B cell (primary cell): Measurements from ENCODE around the gene UBAP1L. TPM values are rescaled to one million over a fixed set of nuclear protein-coding genes. Genes with fewer than 3 reads are reported as not detected.

ENCODE experiments used
- ATAC-seq: fragments of 200-7000 bp; cut with Tn5 transposase; one replicate; pipeline ENCODE4 v1.10.0; 2021; ENCODE audit warnings: low read depth, mild to moderate bottlenecking, moderate number of reproducible peaks, moderate library complexity
- CTCF ChIA-PET: fragments of 350-600 bp; sonication (Branson Sonifier 250); formaldehyde crosslinking; loops from one replicate; lab custom pipeline; 2021; ENCODE audit warnings: antibody characterized with exemption, inconsistent platforms; lab: Charles Lee
- POLR2A ChIA-PET: fragments of 350-600 bp; sonication (Branson Sonifier 250); formaldehyde crosslinking; loops from one replicate; lab custom pipeline; 2021; ENCODE audit warnings: antibody characterized with exemption; lab: Charles Lee
- DNase-seq: peaks from one replicate; pipeline ENCODE4 v3.0.0; 2013
- H2AFZ ChIP-seq: 2 replicates; pipeline ENCODE4 v1.6.1; 2012; ENCODE audit warnings: mild to moderate bottlenecking, low read depth, low read length; ENCODE audit not compliant: insufficient read depth, poor library complexity, severe bottlenecking
- H3K27ac ChIP-seq, 2 donors: 1 replicate in 1 of 2; 2 replicates in 1 of 2; pipeline ENCODE4 v1.5.1; 2012 to 2013; ENCODE audit warnings: low read length in 2 of 2, mild to moderate bottlenecking in 2 of 2, moderate library complexity in 1 of 2
- H3K27me3 ChIP-seq, 4 experiments: fragments of 200-600 bp in 1 of 4; sonication (generic) in 1 of 4; replicated peaks in 1 of 4; 1 replicate in 2 of 4; 2 replicates in 2 of 4; pipeline versions ENCODE4 v1.6.1 to v1.7.0; 2013 to 2016; ENCODE audit warnings: low read length in 3 of 4, mild to moderate bottlenecking in 2 of 4, mixed read lengths in 1 of 4, moderate library complexity in 1 of 4; ENCODE audit not compliant: insufficient read depth in 4 of 4, control insufficient read depth in 3 of 4; ENCODE audit errors: control extremely low read depth in 1 of 4
- H3K36me3 ChIP-seq, 2 experiments: replicated peaks in 1 of 2; 1 replicate in 1 of 2; 2 replicates in 1 of 2; pipeline versions ENCODE4 v1.6.1 to v1.7.1; 2013; ENCODE audit warnings: low read length in 1 of 2; ENCODE audit not compliant: insufficient read depth in 2 of 2, control insufficient read depth in 1 of 2; ENCODE audit errors: control extremely low read depth in 1 of 2, extremely low read depth in 1 of 2
- H3K4me1 ChIP-seq, 2 donors: fragments of 200-600 bp in 1 of 2; sonication (generic) in 1 of 2; 1 replicate in 1 of 2; 2 replicates in 1 of 2; pipeline versions ENCODE4 v1.5.1 to v1.6.1; 2013 to 2017; ENCODE audit warnings: low read length in 2 of 2; ENCODE audit not compliant: control insufficient read depth in 2 of 2, insufficient read depth in 2 of 2
- H3K4me2 ChIP-seq: replicated peaks from 2 replicates; pipeline ENCODE3; 2012; ENCODE audit warnings: mild to moderate bottlenecking, low read depth, low read length; ENCODE audit not compliant: poor library complexity, severe bottlenecking
- H3K4me3 ChIP-seq, 5 experiments: fragments of 200-600 bp in 1 of 5; sonication (generic) in 1 of 5; 1 replicate in 3 of 5; 2 replicates in 2 of 5; pipeline versions ENCODE4 v1.5.1 to v1.7.0; 2011 to 2016; ENCODE audit warnings: low read length in 4 of 5, mild to moderate bottlenecking in 4 of 5, low read depth in 2 of 5, control low read depth in 1 of 5, moderate library complexity in 1 of 5; ENCODE audit not compliant: insufficient read depth in 1 of 5; ENCODE audit errors: control extremely low read depth in 1 of 5, extremely low read depth in 1 of 5
- H3K79me2 ChIP-seq: fragments of 200-600 bp; sonication (generic); one replicate; pipeline ENCODE4 v1.6.0; 2016; ENCODE audit warnings: low read length; ENCODE audit not compliant: control insufficient read depth, insufficient read depth
- H3K9ac ChIP-seq: fragments of 200-600 bp; sonication (generic); 2 replicates; pipeline ENCODE4 v1.6.1; 2017; ENCODE audit warnings: mild to moderate bottlenecking, low read length, moderate library complexity
- H3K9me3 ChIP-seq, 3 donors: one replicate each; pipeline versions ENCODE4 v1.6.1 to v1.7.1; 2013; ENCODE audit warnings: low read length in 2 of 3; ENCODE audit not compliant: control insufficient read depth in 2 of 3, insufficient read depth in 1 of 3; ENCODE audit errors: control extremely low read depth in 1 of 3
- H4K20me1 ChIP-seq: 2 replicates; pipeline ENCODE4 v1.6.0; 2012; ENCODE audit warnings: mild to moderate bottlenecking, low read length; ENCODE audit not compliant: insufficient read depth, control insufficient read depth, poor library complexity, severe bottlenecking
- H3K27ac Mint-ChIP-seq: one replicate; pipeline ENCODE4 v1.8.0; 2021; ENCODE audit warnings: mixed read lengths
- H3K27me3 Mint-ChIP-seq: one replicate; pipeline ENCODE4 v1.8.0; 2021; ENCODE audit warnings: mixed read lengths
- H3K4me1 Mint-ChIP-seq: one replicate; pipeline ENCODE4 v1.8.0; 2021; ENCODE audit warnings: mixed read lengths
- H3K4me3 Mint-ChIP-seq: one replicate; pipeline ENCODE4 v1.8.0; 2021; ENCODE audit warnings: mixed read lengths
- H3K9me3 Mint-ChIP-seq: one replicate; pipeline ENCODE4 v1.8.0; 2022; ENCODE audit warnings: mixed read lengths; ENCODE audit not compliant: insufficient read depth
- CTCF ChIP-seq: fragments of 200-600 bp; IDR thresholded peaks from one replicate; pipeline ENCODE4 v1.8.0; 2022; ENCODE audit warnings: antibody characterized with exemption, mild to moderate bottlenecking
- EZH2 ChIP-seq: IDR thresholded peaks from 2 replicates; pipeline ENCODE4 v1.6.1; 2012; ENCODE audit warnings: borderline replicate concordance, low read depth, mild to moderate bottlenecking, moderate library complexity, low read length; ENCODE audit not compliant: insufficient read depth, poor library complexity, severe bottlenecking
- WGBS: methylation state at CpG from one replicate; pipeline ENCODE4 v1.1.5; 2013; ENCODE audit warnings: missing lambda C conversion rate; ENCODE audit not compliant: insufficient coverage; 5-methylcytosine and 5-hydroxymethylcytosine counted together
- intact Hi-C: fragments of 100-400 bp; cut with micrococcal nuclease; formaldehyde crosslinking; loops from one replicate; pipeline ENCODE4 v1.10.0; 2022
- polyA plus RNA-seq: library from polyadenylated mRNA; depleted of rRNA; stranded (reverse); fragments of >200 nt; gene quantifications from 2 replicates; pipeline ENCODE4 v1.2.3, GENCODE V29; 2012
- total RNA-seq, 2 donors: library from RNA; stranded (reverse); fragments of 120-200 nt in 1 of 2; gene quantifications; 1 replicate in 1 of 2; 2 replicates in 1 of 2; pipeline versions ENCODE4 v1.2.3 to v1.2.4, GENCODE V29; 2013 to 2022

Gene UBAP1L
- total and polyA plus RNA-seq, 2 donors (not counting 1 experiment from before 2014, with no cell fraction given), result 8.5 to 18.4 TPM

GRCh38 chr15:65084500-65085206, 30.3 kb downstream of the UBAP1L start:
- intact Hi-C loops, result no loop called here
- Histone ChIP-seq H3K27me3 (peaks cover 0 to 30% (median 5%) of the 10 kb centered on the region in 4 experiments), H3K4me3 (no peak overlapping the region), H3K4me2 (no peak overlapping the region), H3K79me2 (no peaks in the 10 kb centered on the region), H4K20me1 (no peaks in the 10 kb centered on the region), H3K9me3 (no peaks in the 10 kb centered on the region), H3K9ac (no peak overlapping the region), H3K4me1 (no peaks in the 10 kb centered on the region), H3K36me3 (no peaks in the 10 kb centered on the region), H2AFZ (no peak overlapping the region), H3K27ac (no peak overlapping the region)
- H3K27ac Mint-ChIP-seq, result no peak overlapping the region
- ATAC-seq (no peak), DNase-seq (no peak)
- no peaks in the 10 kb centered on the region for H3K9me3 Mint-ChIP-seq
- 95% methylated on average over 4 of the region's 7 CpGs for WGBS
- no peak overlapping the region for H3K4me3 Mint-ChIP-seq
- no peaks in the 10 kb centered on the region for H3K4me1 Mint-ChIP-seq
- peaks cover 39% of the 10 kb centered on the region for H3K27me3 Mint-ChIP-seq
- TF ChIP-seq CTCF, result no peak
- no peak for TF ChIP-seq EZH2
- CTCF ChIA-PET, result interaction anchor here (1.2 to 1.6 kb wide), 2 partner anchors 30 to 51 kb away, joined by 3 to 6 read pairs; no protein-coding TSS in a partner anchor
- POLR2A ChIA-PET, result no interaction called here

GRCh38 chr15:65083262-65083701, 31.7 kb downstream of the UBAP1L start:
- H3K4me2 ChIP-seq, result no peak overlapping the region
- POLR2A ChIA-PET, result no interaction called here
- ATAC-seq (no peak), DNase-seq (no peak)
- no peaks in the 10 kb centered on the region for H3K9me3 ChIP-seq
- H3K4me1 Mint-ChIP-seq, result no peaks in the 10 kb centered on the region
- no peak for TF ChIP-seq EZH2
- no peak overlapping the region for H3K27ac Mint-ChIP-seq
- 87% methylated on average over 6 of the region's 7 CpGs for WGBS
- H3K4me3 Mint-ChIP-seq, result no peak overlapping the region
- no peaks in the 10 kb centered on the region for H3K4me1 ChIP-seq
- intact Hi-C loops, result no loop called here
- CTCF ChIA-PET, result interaction anchor here (1.6 kb wide), 1 partner anchor 49 kb away, joined by 6 read pairs; no protein-coding TSS in a partner anchor
- H3K36me3 ChIP-seq, result no peaks in the 10 kb centered on the region
- H3K79me2 ChIP-seq, result no peaks in the 10 kb centered on the region
- no peaks in the 10 kb centered on the region for H3K9me3 Mint-ChIP-seq
- no peak overlapping the region for H3K27ac ChIP-seq
- H3K9ac ChIP-seq, result no peak overlapping the region
- H3K27me3 Mint-ChIP-seq, result peaks cover 49% of the 10 kb centered on the region
- peaks cover 0 to 37% (median 9%) of the 10 kb centered on the region in 4 experiments for H3K27me3 ChIP-seq
- no peak overlapping the region for H2AFZ ChIP-seq
- H3K4me3 ChIP-seq, result no peak overlapping the region
- H4K20me1 ChIP-seq, result no peaks in the 10 kb centered on the region
